ENCODE measurements around the gene TLX3.

The TLX3 gene

DNA sequence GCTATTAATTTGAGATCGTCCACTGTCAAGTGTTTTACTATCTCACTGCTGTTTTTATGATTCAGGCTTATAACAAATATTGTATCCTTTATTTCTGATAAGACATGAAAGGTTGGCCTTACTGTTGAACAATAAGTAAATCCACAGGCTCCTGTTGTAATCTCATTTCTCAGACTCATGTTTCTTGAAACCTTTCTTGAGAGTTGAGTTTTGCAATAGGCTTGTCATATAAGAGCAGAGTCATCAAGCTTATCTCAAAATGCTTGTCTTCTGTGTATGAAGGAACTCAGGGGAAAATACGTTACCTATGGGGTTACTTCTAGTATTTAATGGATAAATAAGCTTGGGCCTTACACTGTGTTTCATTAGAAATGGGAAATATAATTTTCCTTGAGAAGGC is 9.2 kb upstream of the TLX3 start:
- H3K27me3 ChIP-seq (ENCODE audit: control insufficient read depth, insufficient read depth, low read length, poor library complexity, severe bottlenecking) = peaks cover 27% of the 10 kb centered on the region
- 90 to 91% methylated on average over 2 of the region's 2 CpGs for WGBS, 2 experiments

DNA sequence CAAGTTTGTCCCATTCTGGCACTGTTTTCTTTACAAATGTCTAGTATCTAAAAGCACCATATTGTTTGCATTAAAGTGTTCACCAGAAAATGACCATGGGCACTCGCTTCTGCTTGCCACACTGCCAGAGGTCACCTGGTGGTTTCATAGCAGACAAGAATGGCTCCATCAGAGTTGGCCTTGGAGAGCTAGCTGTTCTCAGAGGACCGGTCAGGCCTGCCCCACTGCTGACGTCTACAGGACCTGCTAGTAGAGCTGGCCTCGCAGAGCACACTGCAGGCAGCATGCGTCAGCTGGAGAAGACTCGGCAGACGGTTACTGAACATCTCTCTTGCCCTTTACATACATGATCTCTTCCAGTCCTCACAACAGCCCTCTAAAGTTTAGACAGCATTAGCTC is 8.7 kb upstream of the TLX3 start:
- 91 to 95% methylated on average over 7 of the region's 7 CpGs for WGBS, 2 experiments
- no peaks in the 10 kb centered on the region for H3K4me1 ChIP-seq (ENCODE audit: control insufficient read depth, insufficient read depth, low read length)
- no peaks in the 10 kb centered on the region for H3K36me3 ChIP-seq (ENCODE audit: control insufficient read depth, insufficient read depth, low read length)
- H3K4me3 ChIP-seq (ENCODE audit: insufficient read depth, low read depth, low read length) = no peak overlapping the region
- peaks cover 32% of the 10 kb centered on the region for H3K27me3 ChIP-seq (ENCODE audit: control insufficient read depth, insufficient read depth, low read length, poor library complexity, severe bottlenecking)
- no peak overlapping the region for H3K27ac ChIP-seq (ENCODE audit: insufficient read depth, low read depth, low read length, poor library complexity, severe bottlenecking)
- H3K9me3 ChIP-seq (ENCODE audit: control insufficient read depth, low read length) = no peaks in the 10 kb centered on the region

More for the DNA sequence above, 9.2 kb upstream of the TLX3 start:
- no peaks in the 10 kb centered on the region for H3K4me1 ChIP-seq (ENCODE audit: control insufficient read depth, insufficient read depth, low read length)
- no peak overlapping the region for H3K4me3 ChIP-seq (ENCODE audit: insufficient read depth, low read depth, low read length)
- no peaks in the 10 kb centered on the region for H3K9me3 ChIP-seq (ENCODE audit: control insufficient read depth, low read length)
- no peaks in the 10 kb centered on the region for H3K36me3 ChIP-seq (ENCODE audit: control insufficient read depth, insufficient read depth, low read length)
- H3K27ac ChIP-seq (ENCODE audit: insufficient read depth, low read depth, low read length, poor library complexity, severe bottlenecking) = no peak overlapping the region

DNA sequence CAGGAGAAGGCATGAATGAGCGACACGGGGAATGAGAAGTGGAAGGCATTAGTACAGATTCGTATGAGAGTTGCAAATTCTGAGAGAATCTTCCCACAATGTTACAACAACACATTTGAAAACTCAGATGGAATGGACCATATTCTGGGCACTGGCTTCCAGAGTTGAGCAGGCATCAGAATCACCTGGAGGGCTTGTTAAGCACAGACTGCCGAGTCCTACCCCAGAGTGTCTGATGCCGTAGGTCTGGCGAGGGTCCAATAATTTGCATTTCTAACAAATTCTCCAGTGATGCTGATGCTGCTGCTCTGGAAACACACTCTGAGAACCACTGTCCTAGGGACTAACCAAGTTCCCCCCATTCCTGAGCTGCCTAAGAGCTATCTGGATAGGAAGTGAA is 2.9 kb upstream of the TLX3 start:
- Histone ChIP-seq H3K27me3 (ENCODE audit: control insufficient read depth, insufficient read depth, low read length, poor library complexity, severe bottlenecking) (peaks cover 90% of the 10 kb centered on the region), H3K4me3 (ENCODE audit: insufficient read depth, low read depth, low read length) (no peak overlapping the region), H3K4me1 (ENCODE audit: control insufficient read depth, insufficient read depth, low read length) (peaks cover 19% of the 10 kb centered on the region), H3K27ac (ENCODE audit: insufficient read depth, low read depth, low read length, poor library complexity, severe bottlenecking) (no peak overlapping the region), H3K36me3 (ENCODE audit: control insufficient read depth, insufficient read depth, low read length) (no peaks in the 10 kb centered on the region), H3K9me3 (ENCODE audit: control insufficient read depth, low read length) (no peaks in the 10 kb centered on the region)
- 47 to 56% methylated on average over 5 to 6 of the region's 6 CpGs for WGBS, 2 experiments

DNA sequence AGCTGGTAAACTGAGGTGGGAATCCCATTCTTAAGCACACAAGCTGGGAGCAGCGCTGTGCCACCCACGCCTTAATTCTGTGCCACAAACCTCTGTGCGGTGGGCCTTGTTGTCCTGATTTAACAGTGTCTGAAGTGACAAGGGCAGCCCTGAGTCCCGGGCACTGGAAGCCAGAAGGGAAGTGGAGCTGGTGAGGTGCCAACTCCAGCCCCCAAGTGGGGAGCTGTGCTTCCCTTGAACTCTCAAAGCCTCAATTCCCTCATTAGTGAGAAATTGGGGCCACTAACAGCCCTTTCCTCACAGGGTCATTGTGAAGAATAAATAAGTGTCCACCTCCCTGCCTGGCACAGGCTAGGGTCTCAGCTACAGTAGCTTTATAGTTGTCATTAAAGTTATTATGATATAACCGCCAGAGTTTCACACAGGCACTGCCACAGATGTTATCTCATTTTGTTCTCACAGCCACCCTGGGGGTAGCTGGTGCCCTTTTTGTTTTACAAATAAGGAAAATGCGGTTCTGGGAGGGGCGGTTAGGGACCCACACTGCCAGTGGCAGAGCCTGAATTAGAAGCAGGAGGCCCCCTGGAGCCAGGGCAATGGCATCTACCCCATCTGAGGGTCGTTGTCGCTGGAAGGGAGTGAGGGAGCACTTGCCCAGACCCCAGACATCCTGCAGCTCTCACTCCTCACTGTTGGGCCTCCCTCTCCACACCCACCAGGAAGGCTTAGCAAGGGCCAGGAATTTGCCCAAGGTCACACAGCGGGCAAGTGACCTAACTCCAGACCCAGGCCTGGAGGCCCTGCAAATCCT is 2.1 kb upstream of the TLX3 start:
- Histone ChIP-seq H3K27me3 (ENCODE audit: control insufficient read depth, insufficient read depth, low read length, poor library complexity, severe bottlenecking) (peaks cover 98% of the 10 kb centered on the region), H3K4me1 (ENCODE audit: control insufficient read depth, insufficient read depth, low read length) (peaks cover 19% of the 10 kb centered on the region), H3K27ac (ENCODE audit: insufficient read depth, low read depth, low read length, poor library complexity, severe bottlenecking) (no peak overlapping the region), H3K4me3 (ENCODE audit: insufficient read depth, low read depth, low read length) (no peak overlapping the region), H3K36me3 (ENCODE audit: control insufficient read depth, insufficient read depth, low read length) (no peaks in the 10 kb centered on the region), H3K9me3 (ENCODE audit: control insufficient read depth, low read length) (no peaks in the 10 kb centered on the region)
- 11 to 12% methylated on average over 8 to 10 of the region's 10 CpGs for WGBS, 2 experiments

DNA sequence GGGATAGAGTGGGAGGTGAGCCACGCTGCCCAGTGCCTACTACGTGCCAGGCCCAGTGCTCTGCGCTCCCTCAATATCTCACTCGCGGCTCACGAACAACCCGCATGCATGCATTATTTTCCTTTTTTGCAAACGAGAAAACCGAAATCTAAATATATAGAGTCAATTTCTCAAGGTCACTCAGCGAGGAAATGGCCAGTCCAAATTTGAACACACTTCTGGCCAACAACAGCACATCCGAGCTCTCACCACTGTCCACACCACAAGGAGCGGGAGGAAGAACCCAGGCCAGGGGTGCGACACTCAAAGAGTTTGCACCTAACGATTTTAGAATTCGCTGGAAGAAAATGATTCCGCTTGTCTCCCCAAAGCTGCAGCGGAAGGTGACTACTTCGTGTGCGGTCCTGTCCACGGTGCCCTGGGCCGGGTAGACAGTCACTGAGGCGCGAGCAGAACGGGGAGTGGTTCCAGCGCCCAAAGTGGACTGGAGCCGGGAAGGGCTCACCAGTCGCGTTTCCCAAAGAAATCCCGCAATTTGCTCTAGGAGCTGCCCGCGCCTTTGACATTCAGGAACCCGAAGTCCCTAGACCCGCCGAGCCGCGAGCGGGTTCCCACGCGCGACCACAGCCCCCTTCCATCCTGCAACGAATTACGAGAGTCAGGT is 1.1 kb upstream of the TLX3 start:
- peaks cover 19% of the 10 kb centered on the region for H3K4me1 ChIP-seq (ENCODE audit: control insufficient read depth, insufficient read depth, low read length)
- H3K9me3 ChIP-seq (ENCODE audit: control insufficient read depth, low read length) = no peaks in the 10 kb centered on the region
- no peak overlapping the region for H3K4me3 ChIP-seq (ENCODE audit: insufficient read depth, low read depth, low read length)
- peaks cover 100% of the 10 kb centered on the region for H3K27me3 ChIP-seq (ENCODE audit: control insufficient read depth, insufficient read depth, low read length, poor library complexity, severe bottlenecking)
- no peak overlapping the region for H3K27ac ChIP-seq (ENCODE audit: insufficient read depth, low read depth, low read length, poor library complexity, severe bottlenecking)
- H3K36me3 ChIP-seq (ENCODE audit: control insufficient read depth, insufficient read depth, low read length) = no peaks in the 10 kb centered on the region
- WGBS, 2 experiments = 15% methylated on average over 42 of the region's 42 CpGs

DNA sequence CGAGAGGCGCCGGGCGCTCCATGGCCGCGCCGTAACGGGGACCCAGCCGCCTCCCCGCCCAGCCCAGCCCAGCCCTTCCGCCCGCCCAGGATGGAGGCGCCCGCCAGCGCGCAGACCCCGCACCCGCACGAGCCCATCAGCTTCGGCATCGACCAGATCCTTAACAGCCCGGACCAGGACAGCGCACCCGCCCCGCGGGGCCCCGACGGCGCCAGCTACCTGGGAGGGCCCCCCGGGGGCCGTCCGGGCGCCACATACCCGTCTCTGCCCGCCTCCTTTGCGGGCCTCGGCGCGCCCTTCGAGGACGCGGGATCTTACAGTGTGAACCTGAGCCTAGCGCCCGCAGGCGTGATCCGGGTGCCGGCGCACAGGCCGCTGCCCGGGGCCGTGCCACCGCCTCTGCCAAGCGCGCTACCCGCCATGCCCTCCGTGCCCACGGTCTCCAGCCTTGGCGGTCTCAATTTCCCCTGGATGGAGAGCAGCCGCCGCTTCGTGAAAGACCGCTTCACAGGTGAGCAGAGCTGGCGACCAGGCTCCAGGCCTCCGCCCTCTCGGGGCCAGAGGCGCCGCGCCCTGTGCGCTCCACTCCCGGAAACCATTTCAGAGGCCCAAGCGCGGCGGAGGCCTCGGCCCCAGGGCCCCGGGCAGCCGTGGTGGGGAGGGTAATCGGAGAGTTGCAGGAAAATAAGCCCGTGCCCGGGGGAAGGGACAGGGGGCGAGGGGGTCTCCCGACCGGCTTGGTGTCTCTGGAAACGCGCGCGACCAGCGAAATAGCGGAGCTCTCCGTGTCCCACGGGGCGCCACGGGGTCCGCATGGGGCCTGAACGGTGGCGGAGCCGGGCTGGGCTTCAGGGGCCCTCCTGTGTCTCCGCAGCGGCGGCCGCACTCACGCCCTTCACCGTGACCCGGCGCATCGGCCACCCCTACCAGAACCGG is 496 bp downstream of the TLX3 start:
- H3K4me3 ChIP-seq (ENCODE audit: insufficient read depth, low read depth, low read length) = peak overlapping the region; percentile 16
- no peaks in the 10 kb centered on the region for H3K36me3 ChIP-seq (ENCODE audit: control insufficient read depth, insufficient read depth, low read length)
- no peaks in the 10 kb centered on the region for H3K9me3 ChIP-seq (ENCODE audit: control insufficient read depth, low read length)
- 2 to 3% methylated on average over 106 of the region's 106 CpGs for WGBS, 2 experiments
- peaks cover 19% of the 10 kb centered on the region for H3K4me1 ChIP-seq (ENCODE audit: control insufficient read depth, insufficient read depth, low read length)
- H3K27ac ChIP-seq (ENCODE audit: insufficient read depth, low read depth, low read length, poor library complexity, severe bottlenecking) = no peak overlapping the region
- H3K27me3 ChIP-seq (ENCODE audit: control insufficient read depth, insufficient read depth, low read length, poor library complexity, severe bottlenecking) = peaks cover 100% of the 10 kb centered on the region

DNA sequence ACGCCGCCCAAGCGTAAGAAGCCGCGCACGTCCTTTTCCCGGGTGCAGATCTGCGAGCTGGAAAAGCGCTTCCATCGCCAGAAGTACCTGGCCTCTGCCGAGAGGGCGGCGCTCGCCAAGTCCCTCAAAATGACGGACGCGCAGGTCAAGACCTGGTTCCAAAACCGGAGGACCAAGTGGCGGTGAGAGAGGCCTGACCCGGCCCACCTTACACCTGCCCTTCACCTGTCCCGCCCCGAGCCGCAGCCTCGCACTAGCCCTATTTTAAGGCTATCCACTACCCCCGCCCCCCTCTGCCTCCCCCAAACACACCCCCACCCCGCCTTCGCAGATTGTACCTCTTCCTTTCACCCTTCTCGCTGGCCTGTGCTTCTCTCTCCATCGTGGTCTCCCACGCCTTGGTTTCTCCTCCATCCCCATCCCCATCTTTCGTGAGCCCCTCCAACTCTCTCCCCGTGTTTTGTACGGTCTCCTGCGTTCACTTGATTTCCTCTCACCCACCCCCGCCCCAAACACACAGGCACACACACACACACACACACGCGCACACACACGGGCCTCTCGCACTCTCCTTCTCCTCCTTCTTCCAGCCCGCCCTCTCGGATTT is 1.3 kb downstream of the TLX3 start:
- Histone ChIP-seq H3K27ac (ENCODE audit: insufficient read depth, low read depth, low read length, poor library complexity, severe bottlenecking) (no peak overlapping the region), H3K27me3 (ENCODE audit: control insufficient read depth, insufficient read depth, low read length, poor library complexity, severe bottlenecking) (peaks cover 100% of the 10 kb centered on the region), H3K9me3 (ENCODE audit: control insufficient read depth, low read length) (no peaks in the 10 kb centered on the region), H3K4me3 (ENCODE audit: insufficient read depth, low read depth, low read length) (no peak overlapping the region), H3K4me1 (ENCODE audit: control insufficient read depth, insufficient read depth, low read length) (peaks cover 19% of the 10 kb centered on the region), H3K36me3 (ENCODE audit: control insufficient read depth, insufficient read depth, low read length) (no peaks in the 10 kb centered on the region)
- 3 to 4% methylated on average over 40 of the region's 41 CpGs for WGBS, 2 experiments

DNA sequence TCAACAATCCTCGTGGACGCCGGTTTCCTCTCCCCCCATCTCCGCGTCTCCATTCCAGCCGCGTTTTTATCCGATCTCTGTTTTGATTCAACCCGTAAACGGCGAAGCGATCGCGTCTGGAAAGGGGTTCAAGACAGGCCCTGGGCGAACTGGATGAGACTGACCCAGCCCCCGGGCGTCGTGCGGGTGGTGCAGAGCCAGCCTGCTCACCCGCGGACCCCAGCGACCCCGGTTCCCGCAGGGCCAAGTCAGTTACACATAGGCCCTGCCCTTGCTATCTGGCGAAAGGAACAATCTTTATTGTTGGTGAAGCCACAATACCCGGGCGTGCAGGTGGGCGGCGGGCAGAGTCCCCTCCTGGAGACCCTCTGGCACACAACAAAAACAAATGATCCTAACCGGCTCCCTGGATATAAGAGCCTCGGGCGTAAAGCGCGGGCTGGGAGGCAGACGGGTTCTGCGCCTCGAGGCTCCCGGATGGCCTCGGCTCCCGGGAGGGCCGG is 1.8 kb downstream of the TLX3 start:
- Histone ChIP-seq H3K36me3 (ENCODE audit: control insufficient read depth, insufficient read depth, low read length) (no peaks in the 10 kb centered on the region), H3K4me1 (ENCODE audit: control insufficient read depth, insufficient read depth, low read length) (peaks cover 19% of the 10 kb centered on the region), H3K27ac (ENCODE audit: insufficient read depth, low read depth, low read length, poor library complexity, severe bottlenecking) (no peak overlapping the region), H3K9me3 (ENCODE audit: control insufficient read depth, low read length) (no peaks in the 10 kb centered on the region), H3K27me3 (ENCODE audit: control insufficient read depth, insufficient read depth, low read length, poor library complexity, severe bottlenecking) (peaks cover 100% of the 10 kb centered on the region), H3K4me3 (ENCODE audit: insufficient read depth, low read depth, low read length) (peak overlapping the region; percentile 5)
- 3% methylated on average over 41 of the region's 41 CpGs for WGBS, 2 experiments

DNA sequence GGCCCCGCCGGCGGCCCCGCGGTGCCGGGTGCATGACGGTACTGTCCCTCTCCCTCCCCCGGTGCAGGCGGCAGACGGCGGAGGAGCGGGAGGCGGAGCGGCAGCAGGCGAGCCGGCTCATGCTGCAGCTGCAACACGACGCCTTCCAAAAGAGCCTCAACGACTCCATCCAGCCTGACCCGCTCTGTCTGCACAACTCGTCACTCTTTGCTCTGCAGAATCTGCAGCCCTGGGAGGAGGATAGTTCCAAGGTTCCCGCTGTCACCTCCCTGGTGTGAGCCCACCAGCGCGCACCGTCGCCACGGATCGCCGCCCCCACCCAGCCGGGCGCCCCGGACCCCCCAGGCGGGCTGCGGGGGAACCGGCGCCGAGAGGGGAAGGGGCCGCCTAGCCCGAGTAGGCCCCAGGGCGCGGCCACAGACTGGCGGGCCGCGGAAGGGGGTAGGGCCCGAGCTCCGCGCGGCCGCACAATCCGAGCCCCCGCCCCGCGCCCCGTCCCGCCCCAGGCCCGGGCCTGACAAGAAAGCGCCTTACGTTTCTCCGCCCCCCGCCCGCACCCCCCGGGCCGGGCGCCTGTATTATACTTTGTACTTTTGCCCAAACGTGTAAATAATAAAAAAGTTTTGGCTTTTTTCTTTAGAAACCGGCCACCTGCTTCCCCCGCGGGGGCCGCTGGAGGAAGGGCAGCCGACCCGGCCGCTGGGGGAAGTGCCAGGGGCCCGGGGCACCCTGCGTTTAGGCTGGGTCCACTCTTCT is 2.5 kb downstream of the TLX3 start:
- WGBS, 2 experiments = 1% methylated on average over 74 of the region's 74 CpGs
- H3K9me3 ChIP-seq (ENCODE audit: control insufficient read depth, low read length) = no peaks in the 10 kb centered on the region
- H3K27me3 ChIP-seq (ENCODE audit: control insufficient read depth, insufficient read depth, low read length, poor library complexity, severe bottlenecking) = peaks cover 100% of the 10 kb centered on the region
- peak overlapping the region; percentile 5 for H3K4me3 ChIP-seq (ENCODE audit: insufficient read depth, low read depth, low read length)
- no peak overlapping the region for H3K27ac ChIP-seq (ENCODE audit: insufficient read depth, low read depth, low read length, poor library complexity, severe bottlenecking)
- H3K4me1 ChIP-seq (ENCODE audit: control insufficient read depth, insufficient read depth, low read length) = peaks cover 19% of the 10 kb centered on the region
- no peaks in the 10 kb centered on the region for H3K36me3 ChIP-seq (ENCODE audit: control insufficient read depth, insufficient read depth, low read length)

Measured in ectodermal cell (in vitro differentiated cells).